ENCODE measurements around the gene P2RY6.
"Not testable (repeated sequence)": the region's sequence is repeated elsewhere in the genome, so short reads cannot be mapped to it uniquely, and the experiment has no call there.

P2RY6 gene

DNA sequence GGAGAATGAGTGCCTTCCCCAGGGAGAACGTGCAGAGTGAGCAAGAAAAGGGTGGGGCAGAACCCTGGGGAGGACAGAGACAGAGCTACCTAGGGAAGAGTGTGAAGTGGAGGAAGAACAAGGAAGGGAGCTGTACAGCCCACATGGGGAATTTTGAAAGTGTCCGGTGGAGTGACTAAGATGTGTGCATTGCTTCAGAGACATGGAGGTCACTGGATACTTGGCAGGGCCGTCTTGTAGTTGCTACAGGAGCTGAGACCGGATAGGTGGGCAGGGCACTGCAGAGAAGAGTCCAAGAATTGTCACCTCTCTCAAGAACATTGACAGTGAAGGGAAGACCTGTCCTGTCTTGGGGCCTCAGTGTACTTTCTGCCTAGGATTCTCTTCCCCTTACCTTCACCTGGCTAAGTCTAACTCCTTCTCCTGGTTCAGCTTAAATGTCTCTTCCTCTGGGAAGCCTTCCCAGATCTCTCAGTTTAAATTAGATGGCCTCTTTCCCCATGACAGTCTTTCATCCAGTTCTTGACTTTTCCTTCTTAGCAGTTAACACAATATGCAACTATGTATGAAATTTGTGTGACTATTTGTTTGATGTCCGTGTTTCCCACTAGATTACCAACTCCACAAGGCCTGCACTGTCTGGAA lies 9.2 kb upstream of the P2RY6 start:
- no peaks in the 10 kb centered on the region for H3K9me3 Mint-ChIP-seq
- H3K36me3 Mint-ChIP-seq (ENCODE audit: low read depth): no peaks in the 10 kb centered on the region
- H3K27ac Mint-ChIP-seq: no peak overlapping the region
- peaks cover 40% of the 10 kb centered on the region for H3K27me3 Mint-ChIP-seq (ENCODE audit: low read depth)
- H3K4me3 Mint-ChIP-seq: no peak overlapping the region
- no peak for DNase-seq (ENCODE audit: low spot score)
- no peaks in the 10 kb centered on the region for H3K4me1 Mint-ChIP-seq (ENCODE audit: low read depth)

DNA sequence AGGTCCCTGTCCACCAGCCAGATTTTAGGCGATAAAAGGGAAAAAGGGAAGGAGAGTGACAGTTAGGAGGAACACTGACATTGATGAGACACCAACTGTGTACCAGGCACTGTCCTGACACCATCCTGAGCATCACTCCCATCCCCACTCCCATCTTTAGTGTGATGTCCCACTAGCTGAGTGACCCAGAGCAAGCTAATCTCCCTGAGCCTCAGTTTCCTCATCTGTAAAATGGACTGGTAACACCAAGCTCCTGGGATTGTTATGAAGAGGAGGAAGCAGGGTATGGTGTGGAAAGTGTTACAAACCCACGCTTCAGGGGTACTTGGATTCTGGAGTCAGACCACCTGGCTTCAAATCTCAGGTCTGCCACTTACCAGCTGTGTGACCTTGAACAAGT lies 8.5 kb upstream of the P2RY6 start:
- no peak for DNase-seq (ENCODE audit: low spot score)
- Mint-ChIP-seq H3K27me3 (ENCODE audit: low read depth) (peaks cover 40% of the 10 kb centered on the region), H3K4me1 (ENCODE audit: low read depth) (no peaks in the 10 kb centered on the region), H3K36me3 (ENCODE audit: low read depth) (no peaks in the 10 kb centered on the region), H3K27ac (no peak overlapping the region), H3K4me3 (no peak overlapping the region), H3K9me3 (no peaks in the 10 kb centered on the region)

DNA sequence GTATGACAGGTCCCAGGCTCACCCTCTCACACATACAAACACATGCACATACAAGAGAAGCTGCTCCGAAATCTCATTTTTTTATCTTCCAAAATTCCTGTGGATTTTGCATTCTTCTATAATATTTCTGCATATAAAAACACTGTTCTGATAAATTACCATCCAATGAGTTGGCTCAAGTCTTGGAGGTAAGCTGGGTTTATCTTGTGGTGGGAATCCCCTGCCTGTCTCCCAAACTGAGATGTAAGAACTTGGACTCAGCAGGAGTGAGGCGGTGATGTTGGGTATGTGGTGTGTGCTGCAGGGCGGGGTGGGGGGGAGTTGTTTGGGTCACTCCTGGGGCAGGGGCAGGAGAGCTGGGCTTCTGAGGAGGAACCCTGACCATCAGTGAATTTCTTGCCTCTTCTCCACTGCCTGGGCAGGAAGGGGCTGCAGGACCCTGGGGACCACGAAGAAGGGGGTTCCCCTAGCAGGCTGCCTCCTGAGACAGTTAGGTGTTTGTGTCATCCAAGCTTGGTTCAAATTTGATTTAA lies 6.8 kb upstream of the P2RY6 start:
- no peak for DNase-seq (ENCODE audit: low spot score)

DNA sequence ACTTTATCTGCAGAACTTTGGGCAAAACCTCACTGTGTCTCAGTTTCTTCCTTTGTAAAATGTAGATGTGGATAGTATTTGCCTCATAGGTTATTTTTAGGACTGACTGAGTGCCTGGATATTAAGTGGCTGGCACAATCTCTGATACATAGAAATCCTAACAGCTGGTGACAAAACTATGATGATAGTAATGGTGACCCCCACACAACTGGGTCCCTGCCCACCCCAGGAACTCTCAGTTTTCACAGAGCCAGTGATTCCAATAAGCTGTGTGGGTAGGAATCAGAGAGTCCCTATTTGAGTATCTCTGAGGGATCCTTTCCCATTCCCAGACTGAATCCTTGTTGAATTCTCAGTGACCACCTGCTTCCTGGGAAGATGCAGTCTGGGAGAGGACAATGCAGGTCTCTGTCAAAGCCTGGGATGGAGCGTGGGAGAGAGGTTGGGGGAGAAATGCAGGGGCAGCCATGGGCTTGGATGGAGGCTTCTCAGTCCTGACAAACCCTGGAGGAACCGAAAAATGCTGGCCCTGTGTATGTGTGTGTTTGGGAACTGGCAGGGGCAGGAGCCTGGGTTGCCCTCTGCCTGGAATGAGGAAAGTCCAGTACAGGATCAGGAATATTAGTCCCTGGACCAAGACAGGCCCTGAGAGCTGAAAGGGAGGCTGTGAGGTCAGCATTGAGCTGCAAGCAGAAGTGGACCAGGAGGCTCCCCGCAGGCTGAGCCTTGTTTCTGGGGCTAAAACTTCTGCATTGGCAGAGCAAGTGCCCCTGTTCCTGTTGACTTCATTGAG lies 6.1 kb upstream of the P2RY6 start:
- H3K27me3 Mint-ChIP-seq (ENCODE audit: low read depth): peaks cover 40% of the 10 kb centered on the region
- no peaks in the 10 kb centered on the region for H3K9me3 Mint-ChIP-seq
- H3K4me3 Mint-ChIP-seq: no peak overlapping the region
- no peak for DNase-seq (ENCODE audit: low spot score)
- no peaks in the 10 kb centered on the region for H3K36me3 Mint-ChIP-seq (ENCODE audit: low read depth)
- H3K27ac Mint-ChIP-seq: no peak overlapping the region
- no peaks in the 10 kb centered on the region for H3K4me1 Mint-ChIP-seq (ENCODE audit: low read depth)

More for the DNA sequence above, 6.8 kb upstream of the P2RY6 start:
- Mint-ChIP-seq H3K9me3 (no peaks in the 10 kb centered on the region), H3K36me3 (ENCODE audit: low read depth) (no peaks in the 10 kb centered on the region), H3K4me3 (no peak overlapping the region), H3K27me3 (ENCODE audit: low read depth) (peaks cover 40% of the 10 kb centered on the region), H3K27ac (no peak overlapping the region), H3K4me1 (ENCODE audit: low read depth) (no peaks in the 10 kb centered on the region)

DNA sequence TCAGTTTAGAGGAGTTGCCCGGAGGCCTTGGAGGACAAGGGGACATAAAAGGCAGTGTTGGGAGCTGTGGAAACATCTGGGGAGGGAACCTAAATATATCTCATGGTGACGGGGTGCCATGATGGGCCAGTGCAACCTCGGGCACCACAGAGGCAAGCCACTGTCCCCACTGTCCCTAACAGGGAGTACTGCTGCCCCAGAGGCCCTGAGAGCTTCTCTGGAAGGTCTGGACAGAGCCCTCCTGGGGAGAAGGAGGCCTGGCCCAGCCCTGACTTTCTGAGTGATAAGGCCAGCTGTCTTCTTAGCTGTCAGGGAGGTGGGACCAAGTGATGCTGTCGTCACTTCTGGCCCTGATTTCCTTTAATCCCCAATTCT lies 5.5 kb upstream of the P2RY6 start:
- no peaks in the 10 kb centered on the region for H3K4me1 Mint-ChIP-seq (ENCODE audit: low read depth)
- no peaks in the 10 kb centered on the region for H3K36me3 Mint-ChIP-seq (ENCODE audit: low read depth)
- H3K9me3 Mint-ChIP-seq: no peaks in the 10 kb centered on the region
- no peak for DNase-seq (ENCODE audit: low spot score)
- H3K27me3 Mint-ChIP-seq (ENCODE audit: low read depth): peaks cover 40% of the 10 kb centered on the region
- H3K4me3 Mint-ChIP-seq: no peak overlapping the region
- H3K27ac Mint-ChIP-seq: no peak overlapping the region

DNA sequence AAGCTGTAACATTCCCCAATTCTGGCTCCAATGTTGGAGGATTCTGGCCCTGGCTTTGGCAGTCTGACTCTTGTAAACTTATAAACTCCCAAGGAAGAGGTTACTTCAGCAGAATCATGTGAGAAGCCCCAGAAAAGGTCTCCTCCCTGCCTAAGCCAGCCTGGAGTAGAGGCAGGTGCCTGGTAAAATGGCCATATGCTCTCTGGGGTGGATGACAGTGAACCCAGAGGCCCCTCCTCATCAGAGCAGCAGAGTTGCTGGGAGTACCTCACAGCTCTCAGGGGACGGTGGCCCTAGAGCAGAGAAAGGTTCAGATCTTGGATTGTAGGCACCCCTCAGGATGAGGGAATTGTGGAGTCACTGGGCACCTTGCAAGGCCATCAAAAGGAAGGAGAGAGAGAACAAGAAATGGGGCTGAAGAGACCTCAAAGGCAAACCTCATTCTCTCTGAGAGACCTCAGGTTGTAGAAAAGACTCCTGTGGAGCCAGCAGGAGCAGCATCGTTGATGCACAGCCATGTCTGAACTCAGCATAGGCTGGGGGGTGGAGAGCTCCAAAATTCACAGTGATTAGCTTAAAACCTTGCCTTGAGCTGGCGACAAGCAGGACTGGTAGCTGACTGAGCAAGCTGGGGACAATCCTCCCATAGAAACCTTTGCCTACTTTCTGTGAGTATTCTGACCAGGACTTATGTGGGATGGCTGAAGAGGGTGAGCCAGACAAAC lies 4.9 kb upstream of the P2RY6 start:
- Mint-ChIP-seq H3K27me3 (ENCODE audit: low read depth) (peaks cover 35% of the 10 kb centered on the region), H3K4me3 (no peak overlapping the region), H3K4me1 (ENCODE audit: low read depth) (no peaks in the 10 kb centered on the region), H3K9me3 (no peaks in the 10 kb centered on the region), H3K27ac (no peak overlapping the region), H3K36me3 (ENCODE audit: low read depth) (no peaks in the 10 kb centered on the region)
- no peak for DNase-seq (ENCODE audit: low spot score)

DNA sequence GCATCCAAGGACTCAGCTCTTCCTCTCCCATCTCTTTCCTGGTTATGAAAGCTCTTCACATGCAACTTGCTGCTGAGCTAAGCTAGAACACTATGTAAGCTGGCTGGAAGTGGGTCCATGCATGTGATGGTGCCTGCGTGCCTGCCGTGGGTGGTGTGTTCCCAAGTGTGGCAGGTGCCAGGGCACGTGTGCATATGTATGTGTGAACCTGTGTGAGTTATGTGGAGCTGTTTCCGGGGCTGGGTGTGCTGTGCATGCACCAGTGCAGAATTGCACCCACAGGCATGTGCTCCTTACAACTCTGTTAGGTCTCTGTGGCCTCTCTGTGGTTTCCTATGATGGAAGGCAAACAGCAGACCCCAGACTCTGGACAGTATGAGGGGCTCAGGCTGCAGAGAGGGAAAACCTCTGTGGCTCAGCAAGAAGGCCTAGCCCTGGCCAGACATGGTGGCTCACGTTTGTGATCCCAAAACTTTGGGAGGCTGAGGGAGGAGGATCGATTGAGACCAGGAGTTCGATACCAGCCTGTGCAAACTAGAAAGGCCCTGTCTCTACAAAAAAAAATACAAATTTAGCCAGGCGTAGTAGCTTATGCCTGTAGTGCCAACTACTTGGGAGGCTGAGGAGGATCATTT lies 4.1 kb upstream of the P2RY6 start:
- Mint-ChIP-seq H3K36me3 (ENCODE audit: low read depth) (no peaks in the 10 kb centered on the region), H3K27ac (no peak overlapping the region), H3K4me1 (ENCODE audit: low read depth) (no peaks in the 10 kb centered on the region), H3K27me3 (ENCODE audit: low read depth) (peaks cover 29% of the 10 kb centered on the region), H3K9me3 (no peaks in the 10 kb centered on the region), H3K4me3 (no peak overlapping the region)
- no peak for DNase-seq (ENCODE audit: low spot score)

DNA sequence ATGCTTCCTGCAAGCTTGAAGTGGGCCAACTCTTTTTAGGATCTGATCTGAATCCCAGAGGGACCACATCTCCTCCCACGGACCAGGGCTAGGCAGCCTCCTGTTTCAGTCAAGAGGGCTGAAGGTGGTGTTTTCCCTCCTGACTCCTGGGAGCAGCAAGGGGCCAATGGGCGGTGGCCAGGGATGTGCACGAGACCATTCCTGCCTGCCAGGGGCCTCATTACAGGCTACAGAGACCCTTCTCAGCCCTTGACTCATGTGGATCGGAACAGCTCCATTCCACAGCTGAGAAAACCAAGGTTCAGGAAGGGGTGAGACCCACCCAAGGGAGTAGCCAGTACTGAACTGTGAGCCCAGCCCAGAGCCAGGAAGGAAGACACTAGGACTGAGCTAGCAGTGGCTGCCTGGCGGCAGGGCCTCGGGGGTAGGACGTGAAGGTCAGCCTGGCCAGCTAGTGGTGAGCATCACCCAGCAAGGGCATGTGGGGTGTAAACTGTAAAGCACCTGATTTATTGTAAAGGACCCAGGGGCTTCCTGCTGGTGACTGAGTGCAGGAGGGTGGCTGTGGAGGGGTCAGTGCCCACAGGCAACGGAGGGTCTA lies 3.4 kb upstream of the P2RY6 start:
- Mint-ChIP-seq H3K9me3 (no peaks in the 10 kb centered on the region), H3K4me3 (no peak overlapping the region), H3K36me3 (ENCODE audit: low read depth) (no peaks in the 10 kb centered on the region), H3K4me1 (ENCODE audit: low read depth) (no peaks in the 10 kb centered on the region), H3K27me3 (ENCODE audit: low read depth) (peaks cover 22% of the 10 kb centered on the region), H3K27ac (no peak overlapping the region)
- DNase-seq (ENCODE audit: low spot score): no peak

DNA sequence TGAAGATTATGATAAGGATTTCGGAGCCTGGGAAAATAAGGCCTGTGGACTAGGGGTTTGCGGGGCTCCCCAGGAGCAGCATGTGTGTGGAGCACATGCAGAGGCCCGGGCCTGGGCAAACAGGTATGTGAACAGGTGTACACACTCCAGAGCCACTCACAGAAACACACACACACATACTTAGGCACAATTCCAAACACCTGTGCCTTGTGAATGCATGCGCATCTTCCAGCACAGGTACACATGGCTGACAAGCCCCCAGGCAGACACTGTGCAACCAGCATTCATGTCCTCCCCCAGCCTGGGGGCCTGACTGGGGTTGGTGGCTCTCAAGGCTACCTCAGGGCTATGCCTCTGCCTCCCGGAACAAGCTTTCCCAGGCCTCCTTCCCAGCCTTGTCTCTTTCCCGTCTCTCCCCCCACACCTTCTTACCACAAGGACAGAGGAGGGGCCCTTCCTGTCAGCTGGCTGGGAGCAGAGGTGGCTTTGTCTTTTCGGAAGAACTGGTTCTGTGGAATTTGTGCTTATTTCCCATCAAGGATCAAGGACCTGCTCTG lies 2.6 kb upstream of the P2RY6 start:
- Mint-ChIP-seq H3K4me1 (ENCODE audit: low read depth) (no peaks in the 10 kb centered on the region), H3K4me3 (no peak overlapping the region), H3K9me3 (no peaks in the 10 kb centered on the region), H3K27me3 (ENCODE audit: low read depth) (peaks cover 22% of the 10 kb centered on the region), H3K36me3 (ENCODE audit: low read depth) (no peaks in the 10 kb centered on the region), H3K27ac (no peak overlapping the region)
- no peak for DNase-seq (ENCODE audit: low spot score)

DNA sequence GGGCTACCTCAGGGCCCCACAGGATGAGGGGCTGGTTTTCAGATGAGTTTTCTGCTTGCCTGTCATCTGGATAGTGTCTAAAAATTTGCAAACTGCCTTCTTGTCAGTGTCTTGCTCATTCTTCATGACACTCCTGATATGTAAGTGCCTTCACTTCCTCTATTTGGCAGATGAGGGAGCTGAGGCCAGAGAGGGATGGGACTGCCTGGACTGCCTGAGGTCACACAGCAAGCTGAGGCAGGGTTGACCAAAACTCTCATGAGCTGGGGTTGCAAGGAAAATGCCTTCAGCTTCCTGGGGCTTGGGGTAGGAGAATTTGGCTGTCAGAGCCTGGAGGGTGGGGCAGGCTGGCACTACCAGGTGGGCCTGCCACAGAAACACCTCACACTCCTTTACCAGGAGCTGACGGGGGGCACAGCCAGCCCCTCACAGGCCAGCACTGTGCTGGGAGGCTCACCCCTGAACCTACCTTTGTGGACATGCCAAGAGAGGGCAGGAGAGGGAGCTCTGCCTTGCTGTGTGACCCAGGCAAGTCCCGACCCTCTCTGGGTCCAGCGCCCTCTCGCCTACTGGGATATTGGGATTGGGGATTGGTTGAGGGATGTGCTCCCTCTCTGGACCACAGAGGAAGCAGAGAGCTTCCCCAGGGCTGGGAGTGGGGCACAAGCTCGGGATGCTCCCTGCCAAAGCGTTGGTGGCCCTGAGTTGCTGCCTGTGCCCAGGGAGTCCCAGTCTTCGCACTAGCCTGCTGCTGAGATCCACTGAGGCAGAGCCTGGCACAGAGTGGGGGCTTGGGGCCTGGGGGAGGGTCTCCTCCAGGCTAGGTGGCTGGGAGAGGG lies 1.9 kb upstream of the P2RY6 start:
- H3K4me3 Mint-ChIP-seq: no peak overlapping the region
- peaks cover 18% of the 10 kb centered on the region for H3K27me3 Mint-ChIP-seq (ENCODE audit: low read depth)
- H3K27ac Mint-ChIP-seq: no peak overlapping the region
- H3K36me3 Mint-ChIP-seq (ENCODE audit: low read depth): no peaks in the 10 kb centered on the region
- H3K4me1 Mint-ChIP-seq (ENCODE audit: low read depth): no peaks in the 10 kb centered on the region
- no peaks in the 10 kb centered on the region for H3K9me3 Mint-ChIP-seq
- no peak for DNase-seq (ENCODE audit: low spot score)

DNA sequence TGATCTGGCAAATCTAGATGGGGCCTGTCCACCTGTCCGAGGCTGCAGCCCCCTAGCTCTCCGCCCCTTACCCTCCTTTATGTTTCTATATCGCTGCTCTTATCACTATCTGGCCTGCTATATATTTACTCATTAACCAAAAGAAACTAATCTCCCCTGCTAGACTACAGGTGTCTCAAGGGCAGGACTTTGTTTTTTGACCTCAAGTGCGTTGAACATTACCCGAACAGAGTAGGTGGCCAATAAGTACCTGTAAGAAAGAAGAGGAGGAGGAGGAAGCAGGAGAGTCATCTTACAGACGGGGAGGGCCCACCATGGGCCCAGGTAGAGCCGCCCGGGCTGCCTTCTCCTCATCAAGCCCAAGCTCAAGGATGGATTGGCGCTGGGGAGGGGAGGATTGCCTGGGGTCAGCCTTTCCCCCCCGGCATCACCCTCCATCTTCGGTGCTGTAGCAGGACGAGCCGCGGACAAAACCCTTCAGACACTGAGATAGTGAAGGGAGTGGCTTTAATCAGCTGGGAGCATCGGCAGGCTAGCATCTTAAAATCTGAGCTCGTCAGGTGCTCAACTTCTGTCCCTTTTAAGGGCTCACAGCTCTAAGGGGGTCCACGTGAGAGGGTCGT lies 1.2 kb upstream of the P2RY6 start:
- peaks cover 19% of the 10 kb centered on the region for H3K27me3 Mint-ChIP-seq (ENCODE audit: low read depth)
- no peak overlapping the region for H3K4me3 Mint-ChIP-seq
- no peak overlapping the region for H3K27ac Mint-ChIP-seq
- no peaks in the 10 kb centered on the region for H3K4me1 Mint-ChIP-seq (ENCODE audit: low read depth)
- no peaks in the 10 kb centered on the region for H3K36me3 Mint-ChIP-seq (ENCODE audit: low read depth)
- no peaks in the 10 kb centered on the region for H3K9me3 Mint-ChIP-seq
- no peak for DNase-seq (ENCODE audit: low spot score)

DNA sequence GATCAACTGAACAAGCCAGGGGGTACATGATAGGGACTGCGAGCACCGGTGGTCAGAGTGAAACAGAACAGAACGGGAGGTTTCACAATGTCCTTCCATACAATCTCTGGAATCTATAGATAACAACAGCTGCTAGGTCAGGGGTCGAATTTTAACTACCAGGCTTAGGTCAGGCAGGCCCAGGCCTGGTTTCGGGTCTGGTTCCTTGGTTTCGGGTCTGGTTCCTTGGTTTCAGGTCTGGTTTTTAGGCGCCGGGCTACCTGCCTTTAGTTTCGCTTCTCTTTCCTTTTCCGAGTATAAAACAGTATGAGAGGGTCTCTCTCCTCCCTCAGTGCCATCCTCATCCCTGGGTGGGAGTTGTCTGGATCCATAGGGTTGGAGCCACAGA lies 666 bp upstream of the P2RY6 start:
- not testable (repeated sequence) for DNase-seq (ENCODE audit: low spot score); H3K9me3 Mint-ChIP-seq; H3K4me3 Mint-ChIP-seq; H3K4me1 Mint-ChIP-seq (ENCODE audit: low read depth); H3K27ac Mint-ChIP-seq; H3K36me3 Mint-ChIP-seq (ENCODE audit: low read depth)
- peaks cover 21% of the 10 kb centered on the region for H3K27me3 Mint-ChIP-seq (ENCODE audit: low read depth)
